OCI-LY7 (cell line): ENCODE measurements around the gene KCNMA1.

ENCODE experiments used
- EZH2phosphoT487 ChIP-seq: fragments of 200-600 bp; sonication (generic); IDR thresholded peaks from 2 replicates; pipeline ENCODE4 v1.6.1; 2018; ENCODE audit warnings: low read depth, borderline replicate concordance, mild to moderate bottlenecking, mixed run types, antibody characterized with exemption, low read length, moderate library complexity, mixed read lengths
- TF ChIP-seq, protein P1 (sequence below): fragments of 200-600 bp; sonication (generic); conservative IDR thresholded peaks from 2 replicates; pipeline ENCODE4 v1.5.1; 2014; ENCODE audit warnings: mild to moderate bottlenecking, antibody characterized with exemption, low read length, moderate library complexity, mixed read lengths

DNA sequence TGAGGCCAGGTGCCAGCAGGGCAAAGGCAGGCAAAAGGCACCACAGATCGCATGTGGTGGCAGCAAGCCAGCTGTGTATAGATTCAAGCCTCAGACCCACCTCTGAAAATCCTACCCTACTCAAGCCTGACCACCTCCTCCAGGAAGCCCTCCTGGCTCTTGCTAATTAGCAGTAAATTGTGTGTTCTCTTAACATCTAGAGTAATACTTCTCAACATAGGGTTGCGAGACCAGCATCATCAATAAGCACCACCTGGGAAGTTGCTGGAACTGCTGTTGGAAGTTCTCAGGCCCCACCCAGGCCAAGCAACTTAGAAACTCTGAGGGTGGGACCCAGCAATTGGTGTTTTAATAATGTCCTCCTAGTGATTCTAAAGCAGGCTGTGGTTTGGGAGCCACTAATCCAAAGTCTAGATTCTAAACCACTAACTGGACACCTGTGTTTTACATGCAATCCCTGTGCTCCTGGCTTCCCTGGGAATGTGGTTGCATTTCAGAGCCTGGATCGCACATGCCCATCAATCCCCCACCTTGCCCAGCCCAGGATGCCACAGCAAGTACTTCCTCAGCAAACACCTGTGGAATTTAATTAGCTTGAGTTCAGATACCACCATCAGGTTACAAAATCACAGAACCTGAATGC lies 46.2 kb downstream of the KCNMA1 start:
- TF ChIP-seq, protein P1, sequence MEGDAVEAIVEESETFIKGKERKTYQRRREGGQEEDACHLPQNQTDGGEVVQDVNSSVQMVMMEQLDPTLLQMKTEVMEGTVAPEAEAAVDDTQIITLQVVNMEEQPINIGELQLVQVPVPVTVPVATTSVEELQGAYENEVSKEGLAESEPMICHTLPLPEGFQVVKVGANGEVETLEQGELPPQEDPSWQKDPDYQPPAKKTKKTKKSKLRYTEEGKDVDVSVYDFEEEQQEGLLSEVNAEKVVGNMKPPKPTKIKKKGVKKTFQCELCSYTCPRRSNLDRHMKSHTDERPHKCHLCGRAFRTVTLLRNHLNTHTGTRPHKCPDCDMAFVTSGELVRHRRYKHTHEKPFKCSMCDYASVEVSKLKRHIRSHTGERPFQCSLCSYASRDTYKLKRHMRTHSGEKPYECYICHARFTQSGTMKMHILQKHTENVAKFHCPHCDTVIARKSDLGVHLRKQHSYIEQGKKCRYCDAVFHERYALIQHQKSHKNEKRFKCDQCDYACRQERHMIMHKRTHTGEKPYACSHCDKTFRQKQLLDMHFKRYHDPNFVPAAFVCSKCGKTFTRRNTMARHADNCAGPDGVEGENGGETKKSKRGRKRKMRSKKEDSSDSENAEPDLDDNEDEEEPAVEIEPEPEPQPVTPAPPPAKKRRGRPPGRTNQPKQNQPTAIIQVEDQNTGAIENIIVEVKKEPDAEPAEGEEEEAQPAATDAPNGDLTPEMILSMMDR, result no peak
- TF ChIP-seq EZH2phosphoT487, result no peak
